ENCODE results near the gene CSMD2. TPM values are rescaled to one million over a fixed set of nuclear protein-coding genes. Genes with fewer than 3 reads are reported as not detected.

CSMD2 gene
- total RNA-seq, 4 donors from 2014 or later = 8.6 TPM; not detected in 3

- no peak overlapping the region for H3K4me3 ChIP-seq
- H3K27ac ChIP-seq = peak overlapping the region in 1 of 2 donors; percentile 51
- DNase-seq = peak; percentile 79 to 82
- no peaks in the 10 kb centered on the region for H3K27me3 ChIP-seq
- intact Hi-C loops (cut with DNase I; ENCODE audit: low total_unique reads) = loop anchor here (5.0 kb wide), 2 partner anchors 103 to 173 kb away; no protein-coding TSS in a partner anchor
- no peaks in the 10 kb centered on the region for H3K36me3 ChIP-seq
- TF ChIP-seq CTCF (IDR thresholded peaks at IDR 0.05) = peak; percentile 83 to 89 (median 86)
- no peak for TF ChIP-seq POLR2A (IDR thresholded peaks at IDR 0.05)
- H3K9me3 ChIP-seq = no peaks in the 10 kb centered on the region
- no peaks in the 10 kb centered on the region for H3K4me1 ChIP-seq
Measured at GRCh38 chr1:33470495-33471012, 694.5 kb downstream of the CSMD2 start.

GRCh38 chr1:33469691-33470090 is 695.3 kb downstream of the CSMD2 start:
- Histone ChIP-seq H3K27me3 (no peaks in the 10 kb centered on the region), H3K36me3 (no peaks in the 10 kb centered on the region), H3K9me3 (no peaks in the 10 kb centered on the region), H3K4me3 (no peak overlapping the region), H3K27ac (no peak overlapping the region), H3K4me1 (no peaks in the 10 kb centered on the region)
- no peak for DNase-seq
- intact Hi-C loops (cut with DNase I; ENCODE audit: low total_unique reads) = loop anchor here (5.0 kb wide), 2 partner anchors 102 to 172 kb away; no protein-coding TSS in a partner anchor
- TF ChIP-seq CTCF (IDR thresholded peaks at IDR 0.05) (no peak), POLR2A (IDR thresholded peaks at IDR 0.05) (no peak)

- H3K4me1 ChIP-seq = no peaks in the 10 kb centered on the region
Measured at GRCh38 chr1:33468967-33469366, 696.1 kb downstream of the CSMD2 start.

GRCh38 chr1:33468531-33468930 is 696.5 kb downstream of the CSMD2 start:
- Histone ChIP-seq H3K27ac (no peak overlapping the region), H3K4me1 (no peaks in the 10 kb centered on the region), H3K9me3 (no peaks in the 10 kb centered on the region), H3K27me3 (no peaks in the 10 kb centered on the region), H3K4me3 (no peak overlapping the region), H3K36me3 (no peaks in the 10 kb centered on the region)
- no peak for TF ChIP-seq POLR2A (IDR thresholded peaks at IDR 0.05)
- TF ChIP-seq CTCF (IDR thresholded peaks at IDR 0.05) = no peak
- DNase-seq = no peak
- intact Hi-C loops (cut with DNase I; ENCODE audit: low total_unique reads) = no loop called here

More at GRCh38 chr1:33468967-33469366, 696.1 kb downstream of the CSMD2 start:
- Histone ChIP-seq H3K36me3 (no peaks in the 10 kb centered on the region), H3K9me3 (no peaks in the 10 kb centered on the region), H3K27ac (no peak overlapping the region), H3K27me3 (no peaks in the 10 kb centered on the region), H3K4me3 (no peak overlapping the region)
- intact Hi-C loops (cut with DNase I; ENCODE audit: low total_unique reads) = no loop called here
- DNase-seq = no peak
- TF ChIP-seq CTCF (IDR thresholded peaks at IDR 0.05) (no peak), POLR2A (IDR thresholded peaks at IDR 0.05) (no peak)

GRCh38 chr1:33468011-33468410 is 697.0 kb downstream of the CSMD2 start:
- DNase-seq = no peak
- Histone ChIP-seq H3K36me3 (no peaks in the 10 kb centered on the region), H3K27ac (no peak overlapping the region), H3K9me3 (no peaks in the 10 kb centered on the region), H3K4me1 (no peaks in the 10 kb centered on the region), H3K4me3 (no peak overlapping the region), H3K27me3 (no peaks in the 10 kb centered on the region)
- TF ChIP-seq POLR2A (IDR thresholded peaks at IDR 0.05) (no peak), CTCF (IDR thresholded peaks at IDR 0.05) (no peak)
- intact Hi-C loops (cut with DNase I; ENCODE audit: low total_unique reads) = no loop called here
